ENCODE results near the gene HPS4.

The HPS4 gene

DNA sequence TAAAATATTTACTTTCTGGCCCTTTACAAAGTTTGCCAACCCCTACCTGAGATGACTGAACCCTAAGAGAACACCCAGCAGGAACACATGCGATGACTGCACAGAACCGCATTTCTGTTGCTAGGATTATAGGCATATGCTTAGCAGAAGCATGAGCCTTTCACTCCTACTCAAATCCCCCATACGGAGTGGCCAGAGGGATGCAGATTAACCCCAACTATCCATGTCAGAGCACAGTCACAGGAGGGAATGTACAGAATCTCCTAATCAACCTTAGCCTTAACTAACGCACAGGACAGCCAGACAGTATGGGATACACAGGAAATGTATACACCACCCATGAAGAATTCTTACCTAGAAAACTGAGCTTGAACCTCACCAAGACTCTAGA is 6.2 kb downstream of the HPS4 start:
- no CpG with 5 or more reads among the region's 4 CpGs for WGBS (ENCODE audit: extremely low coverage, insufficient coverage, insufficient read length)
- Histone ChIP-seq H3K4me2 (ENCODE audit: low read length) (peak overlapping the region; percentile 43), H3K79me2 (ENCODE audit: control insufficient read depth, insufficient read depth, low read length, poor library complexity) (no peaks in the 10 kb centered on the region), H3K9me3 (ENCODE audit: insufficient read depth, low read depth, low read length) (no peaks in the 10 kb centered on the region), H3K4me1 (ENCODE audit: control insufficient read depth in 1 of 2, insufficient read depth in 2 of 2, low read length in 2 of 2) (peaks cover 10 to 24% of the 10 kb centered on the region in 2 experiments), H3K79me1 (ENCODE audit: low read length) (peaks cover 9% of the 10 kb centered on the region), H4K12ac (ENCODE audit: low read depth, low read length) (no peak overlapping the region), H3K27me3 (ENCODE audit: insufficient read depth, low read length) (no peaks in the 10 kb centered on the region), H3K9ac (ENCODE audit: low read length) (no peak overlapping the region), H2AFZ (ENCODE audit: insufficient read depth, low read length, poor library complexity) (no peak overlapping the region), H2BK12ac (ENCODE audit: low read length) (peak overlapping the region; percentile 63), H2AK5ac (ENCODE audit: low read length) (peak overlapping the region; percentile 81), H3K14ac (ENCODE audit: low read length) (peak overlapping the region; percentile 36), H2BK5ac (ENCODE audit: low read depth, low read length, poor library complexity) (peak overlapping the region; percentile 77), H4K91ac (ENCODE audit: low read depth, low read length) (peak overlapping the region; percentile 36), H3K4ac (ENCODE audit: low read depth, low read length) (peak overlapping the region; percentile 12), H3K27ac (ENCODE audit: low read depth, low read length) (peak overlapping the region; percentile 92), H3K36me3 (ENCODE audit: control insufficient read depth in 1 of 2, insufficient read depth in 2 of 2, low read length in 2 of 2) (peaks cover 6 to 7% of the 10 kb centered on the region in 2 experiments), H3K23ac (ENCODE audit: low read length) (no peak overlapping the region), H2BK120ac (ENCODE audit: insufficient read depth, low read length, poor library complexity) (peak overlapping the region; percentile 29), H4K8ac (ENCODE audit: low read depth, low read length) (peak overlapping the region; percentile 22), H3K18ac (ENCODE audit: low read length) (peak overlapping the region; percentile 37), H3K4me3 (ENCODE audit: low read depth, low read length) (no peak overlapping the region)
- no peak for DNase-seq

DNA sequence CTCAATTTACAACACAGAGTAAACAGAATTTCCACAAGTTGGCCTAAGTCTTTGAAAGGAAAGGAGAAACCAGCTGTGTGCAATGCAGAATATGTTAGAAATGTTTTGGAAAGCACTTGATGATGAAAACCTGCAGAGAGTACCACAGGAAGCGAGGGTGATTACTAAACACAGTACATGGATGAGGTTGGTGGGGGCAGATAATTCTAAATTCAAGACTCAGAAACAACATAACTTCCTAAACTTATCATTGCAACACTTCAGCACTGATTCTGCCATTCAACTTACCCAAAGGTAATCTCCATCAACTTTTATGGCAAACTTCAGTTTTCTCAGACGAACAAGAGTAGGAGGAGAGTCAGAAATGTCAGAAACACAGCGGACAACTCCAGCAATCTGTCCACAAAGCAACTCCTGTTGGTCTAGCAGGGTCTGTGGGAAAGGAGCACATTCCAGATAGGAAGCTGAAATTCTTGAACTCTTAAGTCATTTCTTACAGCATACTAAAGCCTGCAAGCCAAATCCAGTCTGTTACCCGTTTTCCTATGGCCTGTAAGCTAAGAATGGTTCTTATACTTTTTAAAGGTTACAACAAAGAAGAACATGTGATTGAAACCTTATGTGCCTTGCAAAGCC is 6.8 kb downstream of the HPS4 start:
- peak in 1 of 2 donors; percentile 33 for DNase-seq
- Histone ChIP-seq H3K14ac (ENCODE audit: low read length) (no peak overlapping the region), H3K4me3 (ENCODE audit: low read depth, low read length) (no peak overlapping the region), H3K36me3 (ENCODE audit: control insufficient read depth in 1 of 2, insufficient read depth in 2 of 2, low read length in 2 of 2) (peaks cover 6 to 9% of the 10 kb centered on the region in 2 experiments), H4K8ac (ENCODE audit: low read depth, low read length) (no peak overlapping the region), H3K27ac (ENCODE audit: low read depth, low read length) (peak overlapping the region; percentile 92), H3K4ac (ENCODE audit: low read depth, low read length) (no peak overlapping the region), H4K12ac (ENCODE audit: low read depth, low read length) (no peak overlapping the region), H3K9me3 (ENCODE audit: insufficient read depth, low read depth, low read length) (no peaks in the 10 kb centered on the region), H3K79me2 (ENCODE audit: control insufficient read depth, insufficient read depth, low read length, poor library complexity) (no peaks in the 10 kb centered on the region), H2AFZ (ENCODE audit: insufficient read depth, low read length, poor library complexity) (no peak overlapping the region), H4K91ac (ENCODE audit: low read depth, low read length) (no peak overlapping the region), H3K9ac (ENCODE audit: low read length) (no peak overlapping the region), H2BK12ac (ENCODE audit: low read length) (no peak overlapping the region), H3K4me1 (ENCODE audit: control insufficient read depth in 1 of 2, insufficient read depth in 2 of 2, low read length in 2 of 2) (peaks cover 10 to 26% of the 10 kb centered on the region in 2 experiments), H3K27me3 (ENCODE audit: insufficient read depth, low read length) (no peaks in the 10 kb centered on the region), H3K79me1 (ENCODE audit: low read length) (peaks cover 12% of the 10 kb centered on the region), H3K23ac (ENCODE audit: low read length) (no peak overlapping the region), H3K4me2 (ENCODE audit: low read length) (peak overlapping the region; percentile 43), H2AK5ac (ENCODE audit: low read length) (no peak overlapping the region), H3K18ac (ENCODE audit: low read length) (no peak overlapping the region), H2BK120ac (ENCODE audit: insufficient read depth, low read length, poor library complexity) (peak overlapping the region; percentile 29), H2BK5ac (ENCODE audit: low read depth, low read length, poor library complexity) (peak overlapping the region; percentile 77)
- WGBS (ENCODE audit: extremely low coverage, insufficient coverage, insufficient read length), result no CpG with 5 or more reads among the region's 4 CpGs

DNA sequence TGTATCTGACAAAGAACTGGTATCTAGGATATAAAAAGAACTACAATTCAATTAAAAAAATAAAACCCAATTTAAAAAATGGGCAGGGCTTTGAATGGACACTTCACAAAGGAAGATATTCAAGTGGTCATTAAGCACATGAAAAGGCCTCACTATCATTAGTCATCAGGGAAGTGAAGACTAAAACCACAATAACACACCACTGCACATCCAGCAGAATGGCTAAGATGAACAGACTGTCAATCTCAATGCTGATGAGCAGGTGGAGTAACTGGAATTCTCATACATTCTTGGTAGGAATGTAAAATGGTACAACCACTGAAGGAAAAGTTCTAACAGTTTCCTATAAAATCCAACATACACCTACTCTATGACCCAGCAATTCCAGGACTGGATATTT is 8.9 kb downstream of the HPS4 start:
- no peak for DNase-seq
- Histone ChIP-seq H2AFZ (ENCODE audit: insufficient read depth, low read length, poor library complexity) (no peak overlapping the region), H3K36me3 (ENCODE audit: control insufficient read depth in 1 of 2, insufficient read depth in 2 of 2, low read length in 2 of 2) (peaks cover 15 to 20% of the 10 kb centered on the region in 2 experiments), H3K23ac (ENCODE audit: low read length) (no peak overlapping the region), H3K14ac (ENCODE audit: low read length) (no peak overlapping the region), H3K4me2 (ENCODE audit: low read length) (no peak overlapping the region), H2AK5ac (ENCODE audit: low read length) (no peak overlapping the region), H3K4me1 (ENCODE audit: control insufficient read depth in 1 of 2, insufficient read depth in 2 of 2, low read length in 2 of 2) (peaks cover 18 to 28% of the 10 kb centered on the region in 2 experiments), H3K79me2 (ENCODE audit: control insufficient read depth, insufficient read depth, low read length, poor library complexity) (no peaks in the 10 kb centered on the region), H3K27me3 (ENCODE audit: insufficient read depth, low read length) (no peaks in the 10 kb centered on the region), H3K9me3 (ENCODE audit: insufficient read depth, low read depth, low read length) (no peaks in the 10 kb centered on the region), H3K9ac (ENCODE audit: low read length) (no peak overlapping the region), H2BK120ac (ENCODE audit: insufficient read depth, low read length, poor library complexity) (no peak overlapping the region), H2BK12ac (ENCODE audit: low read length) (no peak overlapping the region), H3K4ac (ENCODE audit: low read depth, low read length) (no peak overlapping the region), H4K8ac (ENCODE audit: low read depth, low read length) (no peak overlapping the region), H3K27ac (ENCODE audit: low read depth, low read length) (no peak overlapping the region), H3K18ac (ENCODE audit: low read length) (no peak overlapping the region), H4K91ac (ENCODE audit: low read depth, low read length) (no peak overlapping the region), H3K4me3 (ENCODE audit: low read depth, low read length) (no peak overlapping the region), H3K79me1 (ENCODE audit: low read length) (peaks cover 25% of the 10 kb centered on the region), H4K12ac (ENCODE audit: low read depth, low read length) (no peak overlapping the region), H2BK5ac (ENCODE audit: low read depth, low read length, poor library complexity) (no peak overlapping the region)

DNA sequence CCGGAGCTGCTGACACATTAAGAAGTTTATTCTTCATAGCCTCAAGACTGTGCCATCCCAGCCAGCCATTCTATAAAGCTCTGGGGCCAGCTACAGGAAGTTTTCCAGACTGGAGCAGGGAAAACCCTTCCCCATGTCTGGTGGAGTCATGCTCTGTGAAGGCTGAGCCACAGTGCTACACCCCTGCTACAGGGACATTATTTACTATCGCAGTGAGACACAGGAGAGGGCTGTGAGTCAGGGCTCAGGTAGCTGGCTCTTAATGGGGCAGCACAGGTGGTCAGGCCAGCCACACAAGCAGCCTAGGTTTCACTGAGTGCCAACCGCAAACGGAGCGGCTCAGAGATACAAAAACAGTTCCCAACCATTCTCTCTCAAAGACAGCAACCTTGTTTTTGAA is 12.1 kb downstream of the HPS4 start:
- no peak overlapping the region for H2AK5ac ChIP-seq (ENCODE audit: low read length)
- H2BK120ac ChIP-seq (ENCODE audit: insufficient read depth, low read length, poor library complexity), result no peak overlapping the region
- no peak overlapping the region for H3K23ac ChIP-seq (ENCODE audit: low read length)
- H3K9me3 ChIP-seq (ENCODE audit: insufficient read depth, low read depth, low read length), result no peaks in the 10 kb centered on the region
- H2AFZ ChIP-seq (ENCODE audit: insufficient read depth, low read length, poor library complexity), result no peak overlapping the region
- H3K4me2 ChIP-seq (ENCODE audit: low read length), result peak overlapping the region; percentile 22
- peaks cover 15 to 19% of the 10 kb centered on the region in 2 experiments for H3K4me1 ChIP-seq (ENCODE audit: control insufficient read depth in 1 of 2, insufficient read depth in 2 of 2, low read length in 2 of 2)
- peak overlapping the region; percentile 91 for H3K27ac ChIP-seq (ENCODE audit: low read depth, low read length)
- no peak overlapping the region for H3K4me3 ChIP-seq (ENCODE audit: low read depth, low read length)
- H3K14ac ChIP-seq (ENCODE audit: low read length), result no peak overlapping the region
- peaks cover 19 to 33% of the 10 kb centered on the region in 2 experiments for H3K36me3 ChIP-seq (ENCODE audit: control insufficient read depth in 1 of 2, insufficient read depth in 2 of 2, low read length in 2 of 2)
- no peak overlapping the region for H3K18ac ChIP-seq (ENCODE audit: low read length)
- no peaks in the 10 kb centered on the region for H3K27me3 ChIP-seq (ENCODE audit: insufficient read depth, low read length)
- WGBS (ENCODE audit: extremely low coverage, insufficient coverage, insufficient read length), result no CpG with 5 or more reads among the region's 5 CpGs
- no peak overlapping the region for H4K12ac ChIP-seq (ENCODE audit: low read depth, low read length)
- H4K91ac ChIP-seq (ENCODE audit: low read depth, low read length), result peak overlapping the region; percentile 93
- H3K9ac ChIP-seq (ENCODE audit: low read length), result no peak overlapping the region
- peaks cover 21% of the 10 kb centered on the region for H3K79me1 ChIP-seq (ENCODE audit: low read length)
- H4K8ac ChIP-seq (ENCODE audit: low read depth, low read length), result no peak overlapping the region
- H3K4ac ChIP-seq (ENCODE audit: low read depth, low read length), result no peak overlapping the region
- no peaks in the 10 kb centered on the region for H3K79me2 ChIP-seq (ENCODE audit: control insufficient read depth, insufficient read depth, low read length, poor library complexity)
- DNase-seq, result peak; percentile 60 to 62
- peak overlapping the region; percentile 63 for H2BK5ac ChIP-seq (ENCODE audit: low read depth, low read length, poor library complexity)
- H2BK12ac ChIP-seq (ENCODE audit: low read length), result no peak overlapping the region
